Measurements from ENCODE around the gene BRS3. TPM values are rescaled to one million over a fixed set of nuclear protein-coding genes. Genes with fewer than 3 reads are reported as not detected.

The BRS3 gene
- total RNA-seq, 1 donor from 2014 or later: not detected

DNA sequence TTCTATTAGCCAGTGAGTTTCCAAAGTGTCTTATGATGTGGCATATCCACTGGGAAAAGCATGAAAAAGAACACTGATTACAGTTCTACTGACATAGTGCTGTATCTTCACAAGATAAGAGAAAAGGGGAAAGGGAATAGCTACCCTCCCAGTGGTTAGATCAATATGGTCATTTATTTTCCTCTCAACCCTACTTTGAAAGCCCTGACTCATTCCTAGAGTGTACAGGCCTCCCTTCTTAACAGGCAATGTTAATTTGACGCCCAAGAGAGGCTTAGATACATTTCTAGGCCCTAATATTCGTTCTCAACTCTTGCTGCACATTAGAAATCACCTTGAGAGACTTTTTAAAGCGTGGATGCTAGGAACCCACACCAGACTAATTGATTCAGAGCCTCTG lies 20.4 kb upstream of the BRS3 start:
- Mint-ChIP-seq H3K27ac (no peak overlapping the region), H3K27me3 (ENCODE audit: low read depth) (peaks cover 4% of the 10 kb centered on the region), H3K36me3 (ENCODE audit: low read depth) (no peaks in the 10 kb centered on the region), H3K9me3 (no peaks in the 10 kb centered on the region), H3K4me3 (ENCODE audit: low read depth) (no peak overlapping the region), H3K4me1 (ENCODE audit: low read depth) (no peaks in the 10 kb centered on the region)
- intact Hi-C loops (cut with micrococcal nuclease): no loop called here
- no peak for DNase-seq (ENCODE audit: low spot score)

DNA sequence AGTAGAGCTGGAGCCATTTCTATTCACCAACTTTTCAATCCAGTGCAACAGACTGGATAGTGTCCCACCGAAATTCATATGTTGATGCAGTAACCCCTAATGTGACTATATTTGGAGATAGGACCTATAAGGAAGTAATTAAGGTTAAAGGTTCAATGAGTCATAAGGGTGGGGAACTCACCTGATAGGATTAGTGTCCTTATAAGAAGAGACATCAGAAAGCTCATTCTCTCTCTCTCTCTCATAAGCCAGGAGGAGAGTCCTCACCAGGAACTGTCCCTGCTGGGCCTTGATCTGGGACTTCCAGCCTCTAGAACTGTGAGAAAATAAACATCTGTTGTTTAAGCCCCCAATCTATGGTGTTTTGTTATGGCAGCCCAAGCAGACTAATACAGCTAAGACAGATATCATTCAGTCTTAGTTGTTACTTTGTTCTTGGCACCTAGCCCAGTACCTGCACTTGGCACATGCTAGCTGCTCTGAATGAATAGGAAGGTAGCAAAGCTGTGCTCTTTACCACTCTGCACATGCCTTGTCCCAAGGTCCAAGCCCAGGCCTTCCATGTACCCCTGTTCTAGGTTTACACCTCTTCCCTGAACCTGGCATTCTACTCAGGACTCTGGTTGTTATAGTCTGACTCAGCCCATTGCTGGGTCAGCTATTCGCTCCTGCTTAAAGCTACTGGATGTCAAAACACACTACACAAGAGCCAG lies 19.2 kb upstream of the BRS3 start:
- H3K36me3 Mint-ChIP-seq (ENCODE audit: low read depth): no peaks in the 10 kb centered on the region
- no peak overlapping the region for H3K4me3 Mint-ChIP-seq (ENCODE audit: low read depth)
- H3K27ac Mint-ChIP-seq: no peak overlapping the region
- H3K9me3 Mint-ChIP-seq: no peaks in the 10 kb centered on the region
- no peaks in the 10 kb centered on the region for H3K4me1 Mint-ChIP-seq (ENCODE audit: low read depth)
- no peak for DNase-seq (ENCODE audit: low spot score)
- peaks cover 4% of the 10 kb centered on the region for H3K27me3 Mint-ChIP-seq (ENCODE audit: low read depth)
- intact Hi-C loops (cut with micrococcal nuclease): no loop called here

DNA sequence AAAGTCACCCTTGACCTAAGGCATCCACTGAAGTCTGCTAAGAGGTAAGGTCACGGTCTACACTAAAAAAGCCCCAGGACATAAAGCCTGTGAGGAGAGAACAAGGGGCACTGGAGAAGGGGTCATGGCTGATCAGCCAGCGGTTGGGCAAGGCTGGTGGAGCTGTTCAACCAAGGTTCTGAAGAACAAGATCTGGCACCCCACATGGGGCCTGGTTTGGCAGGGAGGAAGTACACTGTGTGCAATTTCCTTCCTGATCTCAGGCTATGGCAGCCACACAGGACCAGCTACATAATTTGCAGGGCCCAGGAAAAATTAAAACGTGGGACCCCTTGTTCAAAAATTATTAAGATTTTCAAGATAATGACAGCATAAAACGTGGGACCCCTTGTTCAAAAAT lies 14.1 kb upstream of the BRS3 start:
- H3K9me3 Mint-ChIP-seq: no peaks in the 10 kb centered on the region
- no peak for DNase-seq (ENCODE audit: low spot score)
- no peak overlapping the region for H3K4me3 Mint-ChIP-seq (ENCODE audit: low read depth)
- intact Hi-C loops (cut with micrococcal nuclease): no loop called here
- H3K4me1 Mint-ChIP-seq (ENCODE audit: low read depth): no peaks in the 10 kb centered on the region
- no peaks in the 10 kb centered on the region for H3K27me3 Mint-ChIP-seq (ENCODE audit: low read depth)
- H3K36me3 Mint-ChIP-seq (ENCODE audit: low read depth): no peaks in the 10 kb centered on the region
- no peak overlapping the region for H3K27ac Mint-ChIP-seq

DNA sequence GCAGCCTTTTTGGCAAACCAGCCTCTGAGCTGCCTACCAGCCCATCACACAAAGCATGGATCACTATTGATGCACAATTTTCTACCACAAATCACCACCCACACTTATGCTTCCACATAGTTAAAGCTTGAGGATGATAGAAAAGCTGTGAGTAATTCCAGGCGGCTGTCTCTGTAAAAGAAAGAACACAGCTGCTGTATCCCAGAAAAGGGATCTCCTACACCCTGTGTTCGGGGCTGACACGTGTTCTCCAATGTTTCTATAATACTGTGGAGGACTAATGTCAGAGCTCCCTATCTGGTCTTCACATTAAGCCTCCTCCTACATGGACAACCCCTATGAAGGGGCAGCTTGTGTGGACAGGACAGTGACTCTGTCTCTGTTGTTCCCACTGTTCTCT lies 12.5 kb upstream of the BRS3 start:
- no peak for DNase-seq (ENCODE audit: low spot score)
- no peaks in the 10 kb centered on the region for H3K36me3 Mint-ChIP-seq (ENCODE audit: low read depth)
- no peaks in the 10 kb centered on the region for H3K27me3 Mint-ChIP-seq (ENCODE audit: low read depth)
- H3K9me3 Mint-ChIP-seq: no peaks in the 10 kb centered on the region
- no peak overlapping the region for H3K27ac Mint-ChIP-seq
- intact Hi-C loops (cut with micrococcal nuclease): no loop called here
- no peaks in the 10 kb centered on the region for H3K4me1 Mint-ChIP-seq (ENCODE audit: low read depth)
- no peak overlapping the region for H3K4me3 Mint-ChIP-seq (ENCODE audit: low read depth)

DNA sequence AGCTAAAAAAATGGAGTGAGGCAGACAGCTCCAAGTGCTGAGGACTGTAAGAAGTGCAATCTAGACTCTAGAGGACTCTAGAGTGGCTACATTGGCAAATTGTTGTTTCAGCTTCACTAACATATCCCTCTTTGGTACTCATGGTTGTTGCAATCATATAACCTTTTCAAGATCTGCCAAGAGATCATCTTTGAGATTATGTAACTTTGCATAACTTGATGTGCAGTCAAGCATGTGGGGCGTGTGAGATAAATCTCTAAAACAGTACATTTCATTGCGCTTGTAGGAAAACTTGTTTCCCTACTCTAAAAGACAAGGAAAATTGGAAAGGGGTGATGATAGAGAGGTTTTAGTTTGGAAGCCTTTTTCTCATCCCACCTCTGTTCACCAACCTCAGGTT lies 11.2 kb upstream of the BRS3 start:
- DNase-seq (ENCODE audit: low spot score): no peak
- Mint-ChIP-seq H3K4me1 (ENCODE audit: low read depth) (no peaks in the 10 kb centered on the region), H3K4me3 (ENCODE audit: low read depth) (no peak overlapping the region), H3K9me3 (no peaks in the 10 kb centered on the region), H3K27me3 (ENCODE audit: low read depth) (no peaks in the 10 kb centered on the region), H3K36me3 (ENCODE audit: low read depth) (no peaks in the 10 kb centered on the region), H3K27ac (no peak overlapping the region)
- intact Hi-C loops (cut with micrococcal nuclease): no loop called here

DNA sequence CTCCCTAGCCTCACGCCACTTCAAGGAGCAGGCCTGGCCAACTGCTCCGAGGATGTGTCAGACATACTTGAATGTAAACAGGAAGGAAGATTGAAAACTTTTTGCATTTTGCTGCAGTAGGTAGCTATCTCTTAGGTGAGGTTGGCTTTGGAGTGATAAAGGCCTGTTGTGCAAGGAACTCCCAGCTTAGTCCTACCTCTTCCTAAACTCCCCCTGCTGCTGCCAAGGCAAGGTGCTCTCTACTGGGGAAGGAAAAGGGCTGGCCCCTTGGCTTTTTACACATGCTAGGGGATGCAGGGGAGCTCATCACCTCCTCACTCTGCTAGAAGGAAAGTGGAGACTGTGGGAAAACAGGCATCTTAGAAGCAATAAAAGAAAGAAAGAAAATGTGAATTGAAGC lies 10.7 kb upstream of the BRS3 start:
- no peaks in the 10 kb centered on the region for H3K36me3 Mint-ChIP-seq (ENCODE audit: low read depth)
- H3K27me3 Mint-ChIP-seq (ENCODE audit: low read depth): no peaks in the 10 kb centered on the region
- H3K27ac Mint-ChIP-seq: no peak overlapping the region
- DNase-seq (ENCODE audit: low spot score): no peak
- intact Hi-C loops (cut with micrococcal nuclease): no loop called here
- no peak overlapping the region for H3K4me3 Mint-ChIP-seq (ENCODE audit: low read depth)
- no peaks in the 10 kb centered on the region for H3K4me1 Mint-ChIP-seq (ENCODE audit: low read depth)
- no peaks in the 10 kb centered on the region for H3K9me3 Mint-ChIP-seq

DNA sequence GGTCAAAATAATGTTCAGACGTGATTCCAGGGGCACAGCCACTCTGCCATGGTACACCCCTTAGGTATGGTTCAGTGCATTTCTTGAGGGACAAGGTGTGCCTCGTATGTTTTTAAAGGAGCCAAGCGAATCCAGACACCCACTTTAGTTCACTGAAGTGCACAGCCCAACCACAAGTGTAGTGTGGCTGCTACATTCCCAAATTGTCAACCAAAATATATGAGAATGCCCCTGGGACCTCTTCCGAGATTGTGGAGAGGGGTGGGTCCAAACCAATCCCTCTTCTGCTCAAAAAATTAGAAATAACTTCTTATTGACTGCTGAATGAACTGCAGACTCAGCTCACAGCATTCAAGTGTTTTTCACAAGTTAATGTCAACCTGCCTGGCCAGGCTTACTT lies 7.4 kb upstream of the BRS3 start:
- Mint-ChIP-seq H3K36me3 (ENCODE audit: low read depth) (no peaks in the 10 kb centered on the region), H3K4me1 (ENCODE audit: low read depth) (no peaks in the 10 kb centered on the region), H3K27me3 (ENCODE audit: low read depth) (peaks cover 9% of the 10 kb centered on the region), H3K27ac (no peak overlapping the region), H3K9me3 (no peaks in the 10 kb centered on the region), H3K4me3 (ENCODE audit: low read depth) (no peak overlapping the region)
- intact Hi-C loops (cut with micrococcal nuclease): no loop called here
- DNase-seq (ENCODE audit: low spot score): no peak

DNA sequence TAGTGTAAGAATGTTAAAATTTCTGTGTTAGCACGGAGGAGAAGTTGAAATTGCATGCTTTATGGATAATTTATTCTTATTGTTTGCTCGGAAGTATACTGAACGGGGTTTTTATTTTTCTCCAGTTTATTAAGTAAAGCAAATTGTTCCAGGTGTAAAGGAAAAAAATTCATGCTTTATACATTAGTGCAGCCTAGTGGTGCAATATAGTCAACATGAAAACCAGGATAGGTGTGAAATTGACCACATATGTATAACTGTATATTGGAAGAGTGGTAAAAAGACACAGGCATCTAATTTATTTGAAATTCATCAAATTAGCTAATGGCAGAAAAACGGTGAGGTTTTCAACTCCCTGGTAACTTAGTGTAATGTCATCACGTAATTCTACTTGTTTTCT lies 959 bp downstream of the BRS3 start:
- Mint-ChIP-seq H3K4me1 (ENCODE audit: low read depth) (no peaks in the 10 kb centered on the region), H3K36me3 (ENCODE audit: low read depth) (no peaks in the 10 kb centered on the region), H3K9me3 (no peaks in the 10 kb centered on the region), H3K27me3 (ENCODE audit: low read depth) (peaks cover 53% of the 10 kb centered on the region), H3K4me3 (ENCODE audit: low read depth) (no peak overlapping the region), H3K27ac (no peak overlapping the region)
- intact Hi-C loops (cut with micrococcal nuclease): no loop called here
- DNase-seq (ENCODE audit: low spot score): no peak

DNA sequence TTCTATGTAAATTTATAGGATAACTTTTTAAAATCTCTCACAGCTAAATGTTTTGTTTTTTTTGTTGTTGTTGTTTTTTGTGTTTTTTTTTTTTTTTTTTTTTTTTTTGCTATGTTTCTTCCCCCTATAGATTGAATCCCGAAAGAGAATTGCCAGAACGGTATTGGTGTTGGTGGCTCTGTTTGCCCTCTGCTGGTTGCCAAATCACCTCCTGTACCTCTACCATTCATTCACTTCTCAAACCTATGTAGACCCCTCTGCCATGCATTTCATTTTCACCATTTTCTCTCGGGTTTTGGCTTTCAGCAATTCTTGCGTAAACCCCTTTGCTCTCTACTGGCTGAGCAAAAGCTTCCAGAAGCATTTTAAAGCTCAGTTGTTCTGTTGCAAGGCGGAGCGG lies 4.1 kb downstream of the BRS3 start:
- Mint-ChIP-seq H3K27ac (no peak overlapping the region), H3K36me3 (ENCODE audit: low read depth) (no peaks in the 10 kb centered on the region), H3K4me1 (ENCODE audit: low read depth) (no peaks in the 10 kb centered on the region), H3K9me3 (no peaks in the 10 kb centered on the region), H3K4me3 (ENCODE audit: low read depth) (no peak overlapping the region), H3K27me3 (ENCODE audit: low read depth) (peaks cover 34% of the 10 kb centered on the region)
- no peak for DNase-seq (ENCODE audit: low spot score)
- intact Hi-C loops (cut with micrococcal nuclease): loop anchor here (10.0 kb wide), 1 partner anchor 423 kb away; no protein-coding TSS in a partner anchor

- Mint-ChIP-seq H3K27ac (no peak overlapping the region), H3K9me3 (no peaks in the 10 kb centered on the region), H3K4me1 (ENCODE audit: low read depth) (no peaks in the 10 kb centered on the region), H3K36me3 (ENCODE audit: low read depth) (no peaks in the 10 kb centered on the region), H3K27me3 (ENCODE audit: low read depth) (peaks cover 32% of the 10 kb centered on the region), H3K4me3 (ENCODE audit: low read depth) (no peak overlapping the region)
- intact Hi-C loops (cut with micrococcal nuclease): loop anchor here (10.0 kb wide), 1 partner anchor 422 kb away; no protein-coding TSS in a partner anchor
- no peak for DNase-seq (ENCODE audit: low spot score)
Observed at GRCh38 chrX:136493011-136493410, 5.3 kb downstream of the BRS3 start.

DNA sequence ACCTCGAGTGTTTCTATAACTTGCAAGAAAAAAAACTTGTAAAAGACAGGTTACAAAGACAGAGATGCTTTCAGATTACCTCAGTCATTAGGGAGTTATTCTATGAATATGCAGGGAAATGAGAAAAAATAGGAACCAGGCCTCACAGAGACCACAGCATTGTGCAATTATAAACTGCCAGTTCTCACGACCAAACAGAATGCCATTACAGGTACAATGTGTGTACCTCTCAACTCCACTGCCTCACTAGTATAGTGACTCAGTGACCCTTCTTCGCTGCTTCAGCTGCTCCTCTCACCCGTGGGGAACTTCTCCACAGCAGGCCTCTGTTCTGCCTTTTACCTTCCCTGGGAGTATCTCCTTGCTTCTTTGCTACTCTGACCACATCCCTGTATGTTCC lies 7.3 kb downstream of the BRS3 start:
- H3K36me3 Mint-ChIP-seq (ENCODE audit: low read depth): peaks cover 9% of the 10 kb centered on the region
- no peak for DNase-seq (ENCODE audit: low spot score)
- H3K4me1 Mint-ChIP-seq (ENCODE audit: low read depth): peaks cover 11% of the 10 kb centered on the region
- peaks cover 16% of the 10 kb centered on the region for H3K27me3 Mint-ChIP-seq (ENCODE audit: low read depth)
- H3K27ac Mint-ChIP-seq: no peak overlapping the region
- intact Hi-C loops (cut with micrococcal nuclease): loop anchor here (5.0 to 10.0 kb wide), 2 partner anchors 420 to 523 kb away; partner anchors contain the start of gene MMGT1
- H3K4me3 Mint-ChIP-seq (ENCODE audit: low read depth): peak overlapping the region; percentile 17
- H3K9me3 Mint-ChIP-seq: no peaks in the 10 kb centered on the region

GRCh38 chrX:136496186-136496763 lies 8.5 kb downstream of the BRS3 start:
- peaks cover 11% of the 10 kb centered on the region for H3K4me1 Mint-ChIP-seq (ENCODE audit: low read depth)
- H3K36me3 Mint-ChIP-seq (ENCODE audit: low read depth): peaks cover 15% of the 10 kb centered on the region
- H3K27ac Mint-ChIP-seq: peak overlapping the region; percentile 95
- no peaks in the 10 kb centered on the region for H3K9me3 Mint-ChIP-seq
- peaks cover 5% of the 10 kb centered on the region for H3K27me3 Mint-ChIP-seq (ENCODE audit: low read depth)
- no peak for DNase-seq (ENCODE audit: low spot score)
- peak overlapping the region; percentile 83 for H3K4me3 Mint-ChIP-seq (ENCODE audit: low read depth)
- intact Hi-C loops (cut with micrococcal nuclease): loop anchor here (2.0 to 10.0 kb wide), 4 partner anchors 81 to 524 kb away; partner anchors contain the start of gene MMGT1

- Mint-ChIP-seq H3K4me1 (ENCODE audit: low read depth) (peaks cover 11% of the 10 kb centered on the region), H3K36me3 (ENCODE audit: low read depth) (peaks cover 20% of the 10 kb centered on the region), H3K27ac (peak overlapping the region; percentile 95), H3K27me3 (ENCODE audit: low read depth) (peaks cover 3% of the 10 kb centered on the region), H3K9me3 (no peaks in the 10 kb centered on the region), H3K4me3 (ENCODE audit: low read depth) (peak overlapping the region; percentile 93)
- peak; percentile 83 for DNase-seq (ENCODE audit: low spot score)
- intact Hi-C loops (cut with micrococcal nuclease): loop anchor here (2.0 to 10.0 kb wide), 4 partner anchors 80 to 525 kb away; partner anchors contain the start of gene MMGT1
Observed at GRCh38 chrX:136496764-136497555, 9.2 kb downstream of the BRS3 start.
